DND-41 (cell line): ENCODE results near the gene IGFL1.
"Not testable (repeated sequence)": the region's sequence is repeated elsewhere in the genome, so short reads cannot be mapped to it uniquely, and the experiment has no call there.

ENCODE experiments used
- ATAC-seq: fragments of 200-7000 bp; cut with Tn5 transposase; 3 replicates; pipeline ENCODE4 v1.9.1; 2021; ENCODE audit warnings: low read depth; ENCODE audit not compliant: insufficient read depth
- DNase-seq: peaks from one replicate; pipeline ENCODE4 v3.0.0-alpha.2; 2020
- H2AFZ ChIP-seq: 2 replicates; pipeline ENCODE4 v1.6.0; 2012; ENCODE audit warnings: low read depth, low read length
- H3K27ac ChIP-seq: 2 replicates; pipeline ENCODE4 v1.5.1; 2012; ENCODE audit warnings: low read length, inconsistent platforms
- H3K27me3 ChIP-seq: fragments of 200-600 bp; sonication (generic); 2 replicates; pipeline ENCODE4 v1.6.0; 2012; ENCODE audit warnings: low read length, mild to moderate bottlenecking, inconsistent platforms; ENCODE audit not compliant: insufficient read depth, poor library complexity
- H3K36me3 ChIP-seq: 2 replicates; pipeline ENCODE4 v1.5.1; 2012; ENCODE audit warnings: low read length, inconsistent platforms; ENCODE audit not compliant: insufficient read depth
- H3K4me1 ChIP-seq: 2 replicates; pipeline ENCODE4 v1.5.1; 2012; ENCODE audit warnings: mild to moderate bottlenecking, low read length; ENCODE audit not compliant: insufficient read depth
- H3K4me2 ChIP-seq: 2 replicates; pipeline ENCODE4 v1.6.0; 2012; ENCODE audit warnings: mild to moderate bottlenecking, moderate library complexity, low read length, inconsistent platforms; ENCODE audit not compliant: insufficient read depth
- H3K4me3 ChIP-seq, 2 experiments: fragments of 200-600 bp in 1 of 2; shearing (Covaris generic) in 1 of 2; 2 replicates each; pipeline ENCODE4 v1.5.1; 2012 to 2016; ENCODE audit warnings: inconsistent platforms in 2 of 2, low read length in 2 of 2, mild to moderate bottlenecking in 2 of 2, low read depth in 1 of 2, moderate library complexity in 1 of 2
- H3K79me2 ChIP-seq: 2 replicates; pipeline ENCODE4 v1.6.0; 2012; ENCODE audit warnings: low read length, inconsistent platforms; ENCODE audit not compliant: insufficient read depth
- H3K9ac ChIP-seq: 2 replicates; pipeline ENCODE4 v1.6.0; 2012; ENCODE audit warnings: low read depth, mild to moderate bottlenecking, inconsistent platforms, low read length, moderate library complexity
- H3K9me3 ChIP-seq: 2 replicates; pipeline ENCODE4 v1.5.1; 2012; ENCODE audit warnings: low read length, moderate library complexity, mild to moderate bottlenecking, inconsistent platforms; ENCODE audit not compliant: insufficient read depth, severe bottlenecking
- H4K20me1 ChIP-seq: 2 replicates; pipeline ENCODE4 v1.6.0; 2012; ENCODE audit warnings: low read length; ENCODE audit not compliant: insufficient read depth
- CTCF ChIP-seq: IDR thresholded peaks from 2 replicates; pipeline ENCODE4 v1.5.1; 2012; ENCODE audit warnings: borderline replicate concordance, low read length, moderate library complexity, mild to moderate bottlenecking; ENCODE audit not compliant: poor library complexity, severe bottlenecking; ENCODE audit errors: extremely low read depth
- EZH2 ChIP-seq: IDR thresholded peaks from 3 replicates; pipeline ENCODE4 v1.6.1; 2012; ENCODE audit warnings: borderline replicate concordance, low read depth, mild to moderate bottlenecking, moderate library complexity, low read length, inconsistent platforms; ENCODE audit not compliant: severe bottlenecking

IGFL1 gene

DNA sequence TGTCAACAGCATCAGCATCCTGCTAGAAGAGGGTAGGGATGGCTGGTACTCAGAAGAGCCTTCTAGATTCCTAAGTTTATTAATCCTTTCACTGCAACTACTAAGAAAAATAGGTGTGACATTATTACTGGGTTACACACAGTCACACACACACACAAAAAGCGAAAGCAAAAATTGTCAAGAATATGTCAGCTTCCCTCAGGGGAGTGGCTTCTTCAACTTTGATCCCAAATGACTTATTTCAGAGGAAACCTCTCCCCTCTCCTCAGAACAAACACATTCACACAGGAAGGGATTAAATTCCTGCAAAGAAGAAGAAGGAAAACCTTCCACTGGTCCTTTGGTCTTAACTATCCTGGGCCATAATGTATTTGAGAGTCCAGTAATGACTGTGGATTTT, 20.1 kb upstream of the IGFL1 start:
- Histone ChIP-seq H3K4me1 (no peaks in the 10 kb centered on the region), H3K4me3 (no peak overlapping the region), H3K9me3 (no peaks in the 10 kb centered on the region), H3K4me2 (no peak overlapping the region), H3K27ac (no peak overlapping the region), H3K36me3 (no peaks in the 10 kb centered on the region), H3K27me3 (peaks cover 4% of the 10 kb centered on the region), H4K20me1 (0 out of 2 replicates have a peak, but pooled peaks cover 3% of the 10 kb centered on the region), H2AFZ (no peak overlapping the region), H3K9ac (no peak overlapping the region), H3K79me2 (no peaks in the 10 kb centered on the region)
- TF ChIP-seq EZH2 (no peak), CTCF (no peak)
- ATAC-seq (no peak), DNase-seq (no peak)

DNA sequence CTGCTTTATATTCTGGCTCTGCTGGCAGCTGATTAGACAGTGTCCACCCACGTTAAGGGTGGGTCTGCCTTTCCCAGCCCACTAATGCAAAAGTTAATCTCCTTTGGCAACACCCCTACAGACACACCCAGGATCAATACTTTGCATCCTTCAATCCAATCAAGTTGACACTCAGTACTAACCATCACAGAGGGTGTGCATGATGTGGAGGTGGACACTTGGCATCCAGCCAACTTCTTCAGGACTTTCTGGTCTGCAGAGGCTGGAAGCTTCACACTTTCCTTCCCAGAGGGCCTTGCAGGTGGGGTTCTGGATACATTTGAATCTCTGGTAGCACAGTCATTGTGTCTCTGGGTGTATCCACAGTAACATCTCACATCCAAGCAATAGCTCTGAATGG, 18.9 kb upstream of the IGFL1 start:
- no peaks in the 10 kb centered on the region for H3K9me3 ChIP-seq
- peaks cover 4% of the 10 kb centered on the region for H3K27me3 ChIP-seq
- TF ChIP-seq EZH2 (no peak), CTCF (no peak)
- H3K4me3 ChIP-seq, result no peak overlapping the region
- no peaks in the 10 kb centered on the region for H3K4me1 ChIP-seq
- H3K27ac ChIP-seq, result no peak overlapping the region
- ATAC-seq, result no peak
- no peak overlapping the region for H3K9ac ChIP-seq
- H3K4me2 ChIP-seq, result no peak overlapping the region
- DNase-seq, result no peak
- H3K79me2 ChIP-seq, result no peaks in the 10 kb centered on the region
- no peaks in the 10 kb centered on the region for H3K36me3 ChIP-seq
- no peak overlapping the region for H2AFZ ChIP-seq
- 0 out of 2 replicates have a peak, but pooled peaks cover 3% of the 10 kb centered on the region for H4K20me1 ChIP-seq

GRCh38 chr19:46211201-46211881, 18.2 kb upstream of the IGFL1 start:
- Histone ChIP-seq H2AFZ (no peak overlapping the region), H3K4me1 (no peaks in the 10 kb centered on the region), H3K9me3 (no peaks in the 10 kb centered on the region), H3K36me3 (no peaks in the 10 kb centered on the region), H3K4me3 (no peak overlapping the region), H3K79me2 (no peaks in the 10 kb centered on the region), H3K4me2 (no peak overlapping the region), H4K20me1 (0 out of 2 replicates have a peak, but pooled peaks cover under 1% of the 10 kb centered on the region), H3K9ac (no peak overlapping the region), H3K27me3 (peaks cover 4% of the 10 kb centered on the region), H3K27ac (no peak overlapping the region)
- ATAC-seq (no peak), DNase-seq (no peak)
- TF ChIP-seq CTCF, result no peak
- no peak for TF ChIP-seq EZH2

GRCh38 chr19:46212592-46212991, 16.9 kb upstream of the IGFL1 start:
- H3K4me1 ChIP-seq, ATAC-seq, H3K9ac ChIP-seq, DNase-seq, H3K36me3 ChIP-seq, H3K4me2 ChIP-seq, H2AFZ ChIP-seq, H3K27ac ChIP-seq, H3K79me2 ChIP-seq, H4K20me1 ChIP-seq, H3K27me3 ChIP-seq, H3K9me3 ChIP-seq, H3K4me3 ChIP-seq: not testable (repeated sequence)
